HEK293 (cell line): ENCODE data around the gene TMEM214.

ENCODE experiments used
- BCL6B ChIP-seq: fragments of 450-650 bp; formaldehyde crosslinking; IDR thresholded peaks from 2 replicates; pipeline ENCODE4 v1.5.1; 2017; ENCODE audit warnings: missing biosample characterization, missing genetic modification characterization
- CTCF ChIP-seq: fragments of 450-650 bp; formaldehyde crosslinking; IDR thresholded peaks from 2 replicates; pipeline ENCODE4 v1.5.1; 2016; ENCODE audit warnings: missing biosample characterization, missing genetic modification characterization
- HOXA7 ChIP-seq: sonication (generic); formaldehyde crosslinking; IDR thresholded peaks from 2 replicates; pipeline ENCODE4 v1.8.1; 2022; ENCODE audit warnings: missing genetic modification reagents, borderline replicate concordance
- KLF10 ChIP-seq: fragments of 450-650 bp; IDR thresholded peaks from 2 replicates; pipeline ENCODE4 v1.5.1; 2018; ENCODE audit warnings: missing biosample characterization, mild to moderate bottlenecking, missing genetic modification characterization
- PRDM1 ChIP-seq: fragments of 450-650 bp; formaldehyde crosslinking; IDR thresholded peaks from 2 replicates; pipeline ENCODE4; 2016; ENCODE audit warnings: missing biosample characterization, missing genetic modification characterization
- PRDM10 ChIP-seq: fragments of 450-650 bp; formaldehyde crosslinking; IDR thresholded peaks from 2 replicates; pipeline ENCODE4 v1.5.1; 2016; ENCODE audit warnings: missing biosample characterization, missing genetic modification characterization
- REPIN1 ChIP-seq: fragments of 450-650 bp; formaldehyde crosslinking; IDR thresholded peaks from 2 replicates; pipeline ENCODE4 v1.5.1; 2017; ENCODE audit warnings: missing biosample characterization, missing genetic modification characterization, low read depth
- REST ChIP-seq: fragments of 450-650 bp; formaldehyde crosslinking; IDR thresholded peaks from 2 replicates; pipeline ENCODE4 v1.5.1; 2016; ENCODE audit warnings: missing biosample characterization, missing genetic modification characterization
- SP7 ChIP-seq: fragments of 450-650 bp; formaldehyde crosslinking; IDR thresholded peaks from 2 replicates; pipeline ENCODE4 v1.5.1; 2016; ENCODE audit warnings: missing biosample characterization, missing genetic modification characterization
- ZNF354C ChIP-seq: fragments of 450-650 bp; formaldehyde crosslinking; IDR thresholded peaks from 2 replicates; pipeline ENCODE4 v1.5.1; 2016; ENCODE audit warnings: missing biosample characterization, missing genetic modification characterization, low read depth, borderline replicate concordance
- ZNF561 ChIP-seq: fragments of 450-650 bp; IDR thresholded peaks from 2 replicates; pipeline ENCODE4 v1.5.1; 2018; ENCODE audit warnings: missing biosample characterization, missing genetic modification characterization, borderline replicate concordance

- TF ChIP-seq ZNF561 (tag by site-specific recombination) (no peak), PRDM10 (tag by site-specific recombination) (no peak), SP7 (tag by site-specific recombination) (no peak), PRDM1 (tag by site-specific recombination) (no peak), CTCF (tag by site-specific recombination) (no peak), REST (no peak), KLF10 (no peak), ZNF354C (no peak), REPIN1 (tag by site-specific recombination) (no peak), HOXA7 (CRISPR knock-in tag) (no peak), BCL6B (tag by site-specific recombination) (no peak)
Observed at GRCh38 chr2:26998323-26998722, 34.4 kb upstream of the TMEM214 start.
